GM18499 (cell line): Measurements from ENCODE around the gene APOC3.
"Not testable (repeated sequence)": the region's sequence is repeated elsewhere in the genome, so short reads cannot be mapped to it uniquely, and the experiment has no call there.

Source experiments
- ATAC-seq: cut with Tn5 transposase; IDR thresholded peaks from one replicate; pipeline ENCODE4 v1.9.1; 2021; ENCODE audit warnings: moderate number of reproducible peaks; ENCODE audit not compliant: insufficient read depth, unreplicated experiment

The APOC3 gene

DNA sequence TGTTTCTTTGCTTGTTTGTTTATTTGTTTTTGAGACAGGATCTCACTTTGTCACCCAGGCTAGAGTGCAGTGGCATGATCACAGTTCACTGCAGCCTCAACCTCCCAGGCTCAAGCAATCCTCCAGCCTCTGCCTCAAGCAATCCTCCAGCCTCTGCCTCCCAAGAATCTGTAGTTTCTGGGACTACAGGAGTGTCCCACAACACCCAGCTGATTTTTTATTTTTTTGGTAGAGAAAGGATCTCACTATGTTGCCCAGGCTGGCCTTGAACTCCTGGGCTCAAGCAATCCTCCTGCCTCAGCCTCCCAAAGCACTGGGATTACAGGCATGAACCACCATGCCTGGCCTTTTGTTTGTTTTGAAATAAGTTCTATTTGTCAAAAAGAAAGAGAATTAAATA, 28.0 kb upstream of the APOC3 start:
- not testable (repeated sequence) for ATAC-seq

DNA sequence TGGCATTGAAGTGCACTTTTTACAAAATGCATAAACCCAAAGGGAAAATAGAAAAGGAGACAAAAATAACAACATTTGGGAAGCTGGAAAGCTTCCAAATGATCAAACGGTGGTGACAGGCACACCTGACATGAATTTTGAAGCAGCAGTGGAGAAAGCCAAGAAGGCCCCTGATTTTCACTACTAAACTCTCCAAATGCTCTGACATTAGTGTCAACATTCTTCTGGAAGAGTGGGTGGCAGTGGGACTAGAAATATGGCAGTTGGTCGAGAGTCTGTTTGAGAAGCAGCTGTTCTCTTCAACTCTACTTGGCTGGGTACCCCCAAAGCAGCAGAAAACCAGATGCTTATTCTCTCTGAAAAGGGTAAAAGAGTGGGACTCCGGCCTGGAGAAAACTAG, 25.7 kb upstream of the APOC3 start:
- ATAC-seq, result no peak

- no peak for ATAC-seq
Measured at GRCh38 chr11:116807601-116808261, 22.0 kb upstream of the APOC3 start.

DNA sequence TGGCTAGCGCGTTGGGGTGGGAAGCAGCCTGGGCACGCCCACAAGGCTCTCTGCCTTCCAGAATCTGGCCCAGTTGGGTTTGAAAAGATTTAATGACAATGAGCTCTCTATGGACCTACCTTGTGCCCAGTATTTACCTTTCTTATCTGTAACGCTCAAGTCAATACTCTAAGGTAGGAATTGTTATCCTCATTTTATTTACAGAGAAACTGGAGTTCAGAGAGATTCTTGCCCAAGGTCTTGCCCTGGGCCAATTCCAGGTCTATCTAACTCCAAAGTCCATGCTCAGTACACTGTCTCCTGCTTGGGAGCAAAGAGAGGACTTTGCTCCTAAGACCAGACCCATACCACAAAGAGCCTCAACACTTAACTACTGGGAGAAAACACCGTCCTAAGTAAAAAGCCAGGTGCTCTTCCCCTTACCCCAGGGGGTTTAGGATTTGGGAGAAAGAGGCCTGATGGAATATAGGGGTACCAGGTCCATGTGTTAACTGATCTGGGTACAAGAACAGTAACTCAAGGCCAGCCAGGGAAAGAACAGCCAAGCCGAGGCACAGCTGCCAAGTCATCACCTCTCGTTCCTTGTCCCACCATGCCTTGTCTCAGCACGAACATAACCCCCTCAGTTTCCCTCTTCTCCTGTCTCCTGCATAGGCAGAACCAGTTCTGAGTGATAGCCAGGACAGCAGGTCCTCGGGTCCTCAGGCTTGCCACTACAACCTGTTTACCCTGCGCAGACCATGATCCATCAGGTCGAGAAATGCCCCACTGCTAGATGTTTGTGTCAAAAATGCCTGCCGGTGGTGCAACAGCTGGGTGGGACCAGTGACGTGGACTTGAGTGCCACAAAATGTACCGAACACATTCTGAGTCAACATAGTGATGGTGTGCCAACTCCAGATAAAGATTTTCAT, 21.2 kb upstream of the APOC3 start:
- ATAC-seq, result no peak

- ATAC-seq, result no peak
Measured at GRCh38 chr11:116811194-116811593, 18.5 kb upstream of the APOC3 start.

DNA sequence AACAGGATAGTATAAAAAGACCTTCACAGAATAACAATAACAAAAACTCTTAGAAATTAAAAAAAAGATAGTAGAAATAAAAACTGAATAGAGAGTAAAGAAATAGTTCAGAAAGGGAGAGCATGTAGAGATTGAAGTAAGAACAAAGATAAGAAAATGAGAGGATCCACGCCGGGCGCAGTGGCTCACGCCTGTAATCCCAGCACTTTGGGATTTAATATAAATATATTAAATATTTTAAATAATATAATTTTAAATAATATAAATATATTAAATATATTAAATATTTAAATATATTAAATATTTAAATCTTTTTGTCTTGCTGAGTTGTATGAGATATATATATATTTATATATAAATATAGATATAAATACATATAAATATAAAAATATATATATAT, 17.6 kb upstream of the APOC3 start:
- ATAC-seq, result no peak

DNA sequence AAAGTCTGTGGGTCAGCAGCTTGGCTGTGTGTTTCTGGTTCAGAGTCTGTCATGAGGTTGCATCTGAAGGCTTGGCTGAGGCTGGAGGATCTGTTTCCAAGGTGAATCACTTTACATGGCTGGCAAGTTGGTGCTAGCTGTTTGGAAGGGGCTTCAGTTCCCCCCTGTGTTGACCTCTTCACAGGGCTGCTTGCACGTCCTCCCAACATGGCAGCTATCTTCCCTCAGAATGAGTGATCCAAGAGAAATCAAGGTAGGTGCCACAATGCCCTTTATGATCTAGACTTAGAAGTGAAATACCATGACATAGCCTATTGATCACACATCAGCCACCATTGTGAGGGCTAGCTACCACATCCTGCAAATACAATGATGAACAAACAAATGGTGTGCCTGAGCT, 16.5 kb upstream of the APOC3 start:
- ATAC-seq, result no peak

GRCh38 chr11:116813781-116814471, 15.8 kb upstream of the APOC3 start:
- no peak for ATAC-seq

DNA sequence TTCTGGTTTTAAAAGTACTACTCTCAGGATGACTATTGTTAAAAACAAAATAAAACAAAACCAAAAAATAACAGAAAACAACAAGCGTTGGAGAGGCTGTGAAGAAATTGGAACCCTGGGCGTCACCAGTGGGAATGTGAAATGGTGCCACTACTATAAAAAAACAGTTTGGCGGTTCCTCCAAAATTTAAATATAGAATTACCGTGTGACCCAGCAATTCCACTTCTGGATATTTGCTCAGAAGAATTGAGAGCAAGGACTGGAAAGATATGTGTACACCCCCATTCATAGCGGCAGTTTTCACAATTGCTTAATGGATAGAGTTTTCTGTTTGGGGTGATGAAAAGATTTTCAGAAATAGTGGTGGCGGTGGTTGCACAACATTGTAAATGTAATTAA, 15.2 kb upstream of the APOC3 start:
- ATAC-seq, result no peak

DNA sequence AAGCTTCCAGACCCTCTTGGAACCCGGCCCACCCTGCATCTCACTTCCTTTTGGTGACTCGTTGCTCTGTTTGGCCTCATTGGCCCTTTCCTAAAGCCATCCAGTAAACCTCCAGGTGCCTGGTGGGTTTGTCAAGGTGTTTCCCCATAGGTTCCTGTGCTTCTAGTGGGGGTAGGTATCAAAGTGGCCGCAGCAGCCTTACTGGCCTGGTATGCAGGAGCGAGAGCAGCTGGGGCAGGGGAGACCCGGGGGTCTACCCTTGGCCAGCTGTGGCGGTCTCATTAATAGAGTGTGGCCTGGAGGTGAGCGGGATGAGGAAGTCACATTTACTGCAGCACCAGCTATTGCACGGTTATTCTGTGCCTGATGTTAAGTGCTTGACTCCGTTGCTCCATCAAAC, 10.7 kb upstream of the APOC3 start:
- no peak for ATAC-seq

DNA sequence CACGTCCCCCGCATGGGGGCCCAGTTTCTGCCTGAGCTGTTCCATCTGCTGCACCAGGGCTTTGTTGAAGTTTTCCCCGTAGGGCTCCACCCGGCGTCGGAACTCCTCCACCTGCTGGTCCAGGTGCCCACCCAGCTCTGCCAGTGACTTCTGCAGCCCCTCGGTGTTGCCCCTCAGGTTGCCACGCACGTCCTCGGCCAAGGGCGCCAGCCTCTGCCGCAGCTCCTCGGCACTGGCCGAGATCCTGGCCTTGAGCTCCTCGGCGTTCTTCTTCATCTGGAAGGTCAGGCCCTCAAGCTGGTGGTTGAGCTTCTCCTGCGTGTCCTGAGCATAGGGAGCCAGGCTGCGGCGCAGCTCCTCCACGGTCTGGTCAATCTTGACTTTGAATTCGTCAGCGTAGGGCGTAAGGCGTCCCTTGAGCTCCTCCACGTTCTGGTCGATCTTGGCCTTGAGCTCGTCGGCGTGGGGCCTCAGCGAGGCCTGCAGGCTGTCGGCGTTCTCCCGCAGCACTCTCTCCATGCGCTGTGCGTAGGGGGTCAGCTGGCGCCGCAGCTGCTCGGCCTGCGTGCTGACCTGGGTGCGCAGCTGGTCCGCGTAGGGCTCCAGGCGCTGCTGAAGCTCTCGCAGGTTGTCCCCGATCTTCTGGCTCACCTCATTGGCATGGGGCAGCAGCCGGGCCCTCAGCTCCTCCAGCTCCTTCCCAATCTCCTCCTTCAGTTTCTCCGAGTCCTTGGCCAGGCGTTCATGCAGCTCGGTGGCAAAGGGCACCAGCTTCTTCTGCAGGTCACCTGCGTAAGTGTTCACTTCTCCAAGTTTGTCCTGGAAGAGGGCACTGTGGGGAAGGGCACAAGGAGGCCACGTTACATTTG, 8.4 kb upstream of the APOC3 start:
- no peak for ATAC-seq

GRCh38 chr11:116822575-116822974, 7.1 kb upstream of the APOC3 start:
- ATAC-seq, result no peak

DNA sequence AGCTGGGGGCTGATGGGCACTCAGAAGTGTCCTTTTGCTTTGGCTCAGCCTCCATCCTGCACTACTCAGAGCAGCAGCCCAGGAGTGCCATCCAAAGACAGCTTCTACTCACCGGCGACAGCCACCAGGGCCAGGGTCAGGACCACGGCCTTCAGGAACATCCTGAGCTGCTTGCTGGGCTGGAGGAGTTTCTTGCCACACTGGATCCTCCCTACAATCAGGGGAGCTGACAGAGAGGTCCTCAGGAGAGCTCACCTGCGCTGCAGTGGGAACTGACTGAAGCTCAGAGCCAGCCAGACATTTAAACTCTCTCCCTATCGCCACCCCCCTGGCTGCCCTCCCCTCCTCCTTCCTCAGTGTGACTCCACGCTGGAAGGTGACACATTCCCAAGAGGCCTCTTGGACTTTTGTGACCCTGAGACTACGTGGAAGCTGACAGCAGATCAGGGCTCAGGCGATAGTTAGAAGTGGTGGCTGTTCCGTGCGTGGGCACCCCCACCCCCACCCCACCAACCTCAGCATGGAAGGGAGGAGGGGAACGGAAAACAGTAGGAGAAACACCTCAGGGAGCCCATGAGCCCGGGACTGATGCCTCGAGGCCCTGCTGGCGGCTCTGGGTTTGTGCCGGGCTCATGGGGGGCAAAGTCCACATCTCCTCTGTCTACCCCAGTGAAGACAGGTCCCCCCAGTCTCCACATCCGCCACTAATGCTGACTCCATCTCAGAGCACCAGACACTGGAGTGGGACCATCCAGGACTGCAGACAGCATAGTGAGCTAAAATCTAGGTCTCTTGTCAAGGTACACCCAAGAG, 6.5 kb upstream of the APOC3 start, which contains the start of gene APOA4:
Gene APOA4 (minus strand): TSS at position 274 of the 813 bp plus-strand sequence. CDS start 113 bp downstream, at position 161.
- no peak for ATAC-seq

DNA sequence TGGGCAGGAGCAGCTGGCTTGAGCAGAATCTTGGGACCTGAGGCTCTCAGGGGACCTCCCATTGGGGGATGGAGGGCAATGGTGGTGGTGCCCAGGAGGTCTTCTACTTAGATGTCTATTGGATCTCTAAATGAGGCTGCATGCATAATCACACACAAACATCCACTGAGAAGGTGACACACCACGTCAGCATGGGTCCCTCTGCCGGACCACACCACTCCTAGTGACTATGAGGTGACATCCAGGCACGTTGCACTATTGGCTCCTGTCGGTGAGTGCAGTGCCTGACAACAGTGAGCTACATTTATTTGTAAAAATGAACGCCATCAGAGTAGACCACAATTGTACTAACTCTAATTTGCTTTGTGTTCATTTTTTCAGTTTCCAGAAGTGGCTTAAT, 4.3 kb upstream of the APOC3 start:
- no peak for ATAC-seq

GRCh38 chr11:116825854-116826750, 3.6 kb upstream of the APOC3 start:
- ATAC-seq, result no peak

DNA sequence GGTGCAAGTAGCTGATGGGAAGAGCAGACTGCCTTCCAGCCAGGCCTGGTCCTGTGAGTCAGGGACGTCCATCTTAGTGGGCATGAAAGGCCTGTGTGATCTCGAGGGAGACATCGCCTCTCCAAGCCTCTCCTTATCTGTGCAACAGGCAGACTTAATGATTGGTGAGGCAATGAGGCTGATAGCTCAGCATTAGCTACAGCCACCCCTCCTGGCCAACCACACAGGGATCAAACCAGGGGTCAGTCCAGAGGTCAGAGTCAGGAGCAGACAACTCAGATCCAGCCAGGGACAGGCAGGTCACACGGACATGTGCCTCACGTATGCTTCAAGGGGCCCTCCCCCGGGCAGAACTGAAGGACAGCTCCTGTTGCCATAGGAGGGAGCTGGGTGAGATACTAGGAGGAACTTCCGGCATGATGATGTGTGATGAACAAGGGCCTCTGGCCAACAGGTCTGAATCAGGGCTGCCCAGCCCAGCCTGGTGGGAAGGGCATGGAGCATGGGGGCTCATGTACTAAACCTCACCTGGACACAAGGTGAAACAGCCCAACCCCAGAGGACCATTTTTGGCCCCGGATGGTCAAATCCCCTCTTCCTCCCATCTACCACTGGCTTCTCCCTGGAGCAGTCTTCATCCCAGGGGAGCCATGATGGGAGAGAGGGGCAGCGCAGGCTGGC, 2.8 kb upstream of the APOC3 start:
- no peak for ATAC-seq

GRCh38 chr11:116827461-116827860, 2.2 kb upstream of the APOC3 start:
- ATAC-seq, result no peak
